Left lung (tissue), 14 donors: Measurements from ENCODE around the gene COMMD2. TPM values are rescaled to one million over a fixed set of nuclear protein-coding genes. Genes with fewer than 3 reads are reported as not detected.

ENCODE experiments used
- ATAC-seq: fragments of 200-7000 bp; cut with Tn5 transposase; one replicate; pipeline ENCODE4 v1.9.1; 2020; ENCODE audit warnings: moderate library complexity
- DNase-seq, 4 donors: peaks; one replicate each; pipeline ENCODE4 v3.0.0-alpha.2; 2013 to 2020
- H3K27ac ChIP-seq, 2 donors: fragments of 200-600 bp; sonication (generic) in 1 of 2; one replicate each; pipeline versions ENCODE4 v1.5.0 to v1.8.0; 2020 to 2021
- H3K27me3 ChIP-seq, 2 donors: fragments of 200-600 bp; sonication (generic) in 1 of 2; one replicate each; pipeline versions ENCODE4 v1.5.0 to v1.8.0; 2020 to 2021
- H3K36me3 ChIP-seq, 2 donors: fragments of 200-600 bp; sonication (generic) in 1 of 2; one replicate each; pipeline versions ENCODE4 v1.5.0 to v1.8.0; 2020 to 2021
- H3K4me1 ChIP-seq, 2 donors: fragments of 200-600 bp; one replicate each; pipeline ENCODE4 v1.8.0; 2021
- H3K4me3 ChIP-seq, 2 donors: fragments of 200-600 bp; sonication (generic) in 1 of 2; one replicate each; pipeline versions ENCODE4 v1.5.0 to v1.8.0; 2020 to 2021; ENCODE audit warnings: mild to moderate bottlenecking in 1 of 2
- H3K9me3 ChIP-seq, 2 donors: fragments of 200-600 bp; sonication (generic) in 1 of 2; one replicate each; pipeline versions ENCODE4 v1.5.0 to v1.8.0; 2020 to 2021
- intact Hi-C, 2 donors: fragments of 100-400 bp; cut with DNase I; formaldehyde crosslinking; loops; one replicate each; pipeline versions ENCODE4 v1.11.2 to v1.14.2; 2022
- long read RNA-seq, 12 donors: library from polyadenylated mRNA in 2 of 12; unstranded in 2 of 12; transcript quantifications; one replicate each; pipeline ENCODE4 v2.0.0 and lab custom pipeline, GENCODE V29; 2019 to 2026
- polyA plus RNA-seq, 6 donors: library from polyadenylated mRNA; unstranded; fragments of 120-200 nt; gene quantifications; one replicate each; pipeline ENCODE4 v1.2.1, GENCODE V29; 2013; ENCODE audit not compliant: insufficient read length in 6 of 6
- total RNA-seq, 2 donors: library from RNA; stranded (reverse); fragmentation: NEBNext Ultra II Directional; extraction: Animal tissue kit (Norgen Biotek cat#: 25700); gene quantifications; one replicate each; pipeline ENCODE4 v1.2.1, GENCODE V29; 2021
- TF ChIP-seq, protein P1 (sequence below), 2 donors: fragments of 200-600 bp; sonication (generic) in 1 of 2; IDR thresholded peaks; one replicate each; pipeline versions ENCODE4 v1.5.0 to v1.8.0; 2021; ENCODE audit warnings: antibody characterized with exemption in 2 of 2
- donor health status: DM: no; HTN: yes; CAD: no.
- donor health status: DM: no; HTN: no; CAD: no.

Gene COMMD2
- total RNA-seq (10 to 100 TPM; 43.1 to 44.7 TPM), polyA plus RNA-seq (10 to 100 TPM; 55.5 to 63.8 (median 59.3) TPM)
- long read RNA-seq, donor 1, transcript COMMD2-203 (5 exons, 3,706 nt): major isoform, 60 of 77 reads
- long read RNA-seq, donor 1, partial matches to known transcripts: 7 of 77 reads
- long read RNA-seq, donor 1, other reads (novel, unspliced or antisense): 0 of 77 reads
- long read RNA-seq, donor 2, transcript COMMD2-203 (5 exons, 3,706 nt): major isoform, 29 of 39 reads
- long read RNA-seq, donor 2, transcript COMMD2-202 (4 exons, 628 nt): minor isoform, 5 of 39 reads
- long read RNA-seq, donor 2, partial matches to known transcripts: 0 of 39 reads
- long read RNA-seq, donor 2, other reads (novel, unspliced or antisense): 0 of 39 reads
- long read RNA-seq, donor 3, transcript COMMD2-203 (5 exons, 3,706 nt): major isoform, 36 of 42 reads
- long read RNA-seq, donor 3, partial matches to known transcripts: 0 of 42 reads
- long read RNA-seq, donor 3, other reads (novel, unspliced or antisense): 0 of 42 reads
- long read RNA-seq, donor 4, transcript COMMD2-203 (5 exons, 3,706 nt): major isoform, 25 of 30 reads
- long read RNA-seq, donor 4, partial matches to known transcripts: 0 of 30 reads
- long read RNA-seq, donor 4, other reads (novel, unspliced or antisense): 3 of 30 reads
- long read RNA-seq, donor 5, transcript COMMD2-203 (5 exons, 3,706 nt): major isoform, 33 of 40 reads
- long read RNA-seq, donor 5, partial matches to known transcripts: 0 of 40 reads
- long read RNA-seq, donor 5, other reads (novel, unspliced or antisense): 0 of 40 reads
- long read RNA-seq, donor 6, transcript COMMD2-203 (5 exons, 3,706 nt): major isoform, 36 of 44 reads
- long read RNA-seq, donor 6, transcript COMMD2-201 (4 exons, 739 nt): minor isoform, 5 of 44 reads
- long read RNA-seq, donor 6, partial matches to known transcripts: 0 of 44 reads
- long read RNA-seq, donor 6, other reads (novel, unspliced or antisense): 0 of 44 reads
- long read RNA-seq, donor 7, transcript COMMD2-203 (5 exons, 3,706 nt): major isoform, 11 of 20 reads
- long read RNA-seq, donor 7, partial matches to known transcripts: 6 of 20 reads
- long read RNA-seq, donor 7, other reads (novel, unspliced or antisense): 0 of 20 reads
- long read RNA-seq, donor 8, transcript COMMD2-203 (5 exons, 3,706 nt): major isoform, 30 of 42 reads
- long read RNA-seq, donor 8, partial matches to known transcripts: 6 of 42 reads
- long read RNA-seq, donor 8, other reads (novel, unspliced or antisense): 0 of 42 reads
- long read RNA-seq, donor 9: 0 reads
- long read RNA-seq, donor 10, transcript COMMD2-203 (5 exons, 3,706 nt): major isoform, 17 of 23 reads
- long read RNA-seq, donor 10, partial matches to known transcripts: 0 of 23 reads
- long read RNA-seq, donor 10, other reads (novel, unspliced or antisense): 3 of 23 reads
- long read RNA-seq, donor 11, transcript COMMD2-201 (4 exons, 739 nt): minor isoform, 7 of 54 reads
- long read RNA-seq, donor 11, transcript COMMD2-203 (5 exons, 3,706 nt): major isoform, 40 of 54 reads
- long read RNA-seq, donor 11, partial matches to known transcripts: 0 of 54 reads
- long read RNA-seq, donor 11, other reads (novel, unspliced or antisense): 0 of 54 reads
- long read RNA-seq, donor 12, transcript COMMD2-203 (5 exons, 3,706 nt): major isoform, 27 of 33 reads
- long read RNA-seq, donor 12, partial matches to known transcripts: 0 of 33 reads
- long read RNA-seq, donor 12, other reads (novel, unspliced or antisense): 0 of 33 reads

DNA sequence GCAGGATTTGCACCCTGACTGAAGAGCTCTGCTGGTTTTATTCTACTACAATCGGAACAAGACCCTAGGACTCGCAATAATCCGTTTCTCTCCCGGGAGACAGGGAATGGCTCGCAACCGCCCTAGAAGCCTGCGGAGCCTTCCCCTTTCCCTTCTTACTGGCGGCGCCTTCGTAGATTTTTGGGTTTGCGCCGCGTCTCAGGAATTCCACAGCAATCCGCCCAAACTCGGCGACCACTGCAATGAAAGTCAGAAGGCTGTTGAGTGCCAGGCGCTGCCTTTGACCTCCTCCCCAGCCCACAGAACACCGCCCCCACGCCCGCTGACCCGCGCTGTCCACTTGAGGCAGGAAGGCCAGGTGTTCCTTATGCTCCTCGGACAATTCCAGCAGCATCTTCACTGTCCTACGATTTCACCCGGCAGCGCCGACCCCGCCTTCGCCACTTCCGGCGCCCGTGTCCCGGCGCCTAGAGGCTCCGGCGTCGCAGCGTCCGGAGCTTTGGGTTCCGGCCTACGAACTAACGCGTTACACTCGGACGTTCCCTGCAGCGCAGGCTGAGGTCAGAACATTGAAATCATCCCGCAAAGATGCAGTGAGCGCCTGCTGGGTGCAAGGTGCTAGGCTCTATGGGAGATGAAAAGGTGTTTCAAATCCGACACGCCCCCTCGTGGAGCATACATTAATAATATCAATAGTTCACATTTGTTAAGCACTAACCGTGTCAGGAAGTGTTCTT is at the start of gene COMMD2:
COMMD2 (minus strand) TSS at position 439 of the 737 bp plus-strand sequence; CDS start at position 394, 45 bp downstream.
- H3K36me3 ChIP-seq: peaks cover 0 to 23% of the 10 kb centered on the region in 2 donors
- DNase-seq: peak; percentile 76 to 92 (median 82)
- TF ChIP-seq, protein P1, sequence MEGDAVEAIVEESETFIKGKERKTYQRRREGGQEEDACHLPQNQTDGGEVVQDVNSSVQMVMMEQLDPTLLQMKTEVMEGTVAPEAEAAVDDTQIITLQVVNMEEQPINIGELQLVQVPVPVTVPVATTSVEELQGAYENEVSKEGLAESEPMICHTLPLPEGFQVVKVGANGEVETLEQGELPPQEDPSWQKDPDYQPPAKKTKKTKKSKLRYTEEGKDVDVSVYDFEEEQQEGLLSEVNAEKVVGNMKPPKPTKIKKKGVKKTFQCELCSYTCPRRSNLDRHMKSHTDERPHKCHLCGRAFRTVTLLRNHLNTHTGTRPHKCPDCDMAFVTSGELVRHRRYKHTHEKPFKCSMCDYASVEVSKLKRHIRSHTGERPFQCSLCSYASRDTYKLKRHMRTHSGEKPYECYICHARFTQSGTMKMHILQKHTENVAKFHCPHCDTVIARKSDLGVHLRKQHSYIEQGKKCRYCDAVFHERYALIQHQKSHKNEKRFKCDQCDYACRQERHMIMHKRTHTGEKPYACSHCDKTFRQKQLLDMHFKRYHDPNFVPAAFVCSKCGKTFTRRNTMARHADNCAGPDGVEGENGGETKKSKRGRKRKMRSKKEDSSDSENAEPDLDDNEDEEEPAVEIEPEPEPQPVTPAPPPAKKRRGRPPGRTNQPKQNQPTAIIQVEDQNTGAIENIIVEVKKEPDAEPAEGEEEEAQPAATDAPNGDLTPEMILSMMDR (IDR thresholded peaks at IDR 0.05): no peak
- intact Hi-C loops: no loop called here
- H3K9me3 ChIP-seq: no peaks in the 10 kb centered on the region
- ATAC-seq: peak; percentile 99
- peaks cover 0 to 24% of the 10 kb centered on the region in 2 donors for H3K4me1 ChIP-seq
- H3K27me3 ChIP-seq: no peaks in the 10 kb centered on the region
- peak within 1 kb of the TSS; percentile 35 to 78 for H3K27ac ChIP-seq
- peak within 1 kb of the TSS; percentile 68 to 86 for H3K4me3 ChIP-seq

DNA sequence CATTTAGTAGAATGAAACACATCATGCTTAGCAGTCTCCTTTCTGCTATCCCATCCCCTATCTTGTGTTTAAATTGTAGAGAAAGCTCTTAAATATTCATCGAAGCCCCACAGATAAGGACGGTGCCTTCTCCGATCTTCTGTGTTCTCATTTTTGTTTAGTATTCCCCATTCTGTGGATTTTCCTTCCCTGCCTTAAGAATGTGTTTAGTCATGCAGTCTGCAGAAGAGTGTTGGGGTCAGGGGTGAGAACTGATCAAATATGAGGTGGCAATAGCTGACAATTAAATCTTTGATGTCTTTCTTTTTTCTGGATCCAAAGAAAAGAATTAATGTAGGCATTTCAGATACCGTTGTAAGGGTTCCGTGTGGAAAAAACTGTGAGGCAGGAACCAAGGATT is 49.4 kb upstream of the COMMD2 start:
- Histone ChIP-seq H3K4me3 (no peak overlapping the region), H3K27ac (no peak overlapping the region)
- TF ChIP-seq, protein P1 (IDR thresholded peaks at IDR 0.05): no peak

DNA sequence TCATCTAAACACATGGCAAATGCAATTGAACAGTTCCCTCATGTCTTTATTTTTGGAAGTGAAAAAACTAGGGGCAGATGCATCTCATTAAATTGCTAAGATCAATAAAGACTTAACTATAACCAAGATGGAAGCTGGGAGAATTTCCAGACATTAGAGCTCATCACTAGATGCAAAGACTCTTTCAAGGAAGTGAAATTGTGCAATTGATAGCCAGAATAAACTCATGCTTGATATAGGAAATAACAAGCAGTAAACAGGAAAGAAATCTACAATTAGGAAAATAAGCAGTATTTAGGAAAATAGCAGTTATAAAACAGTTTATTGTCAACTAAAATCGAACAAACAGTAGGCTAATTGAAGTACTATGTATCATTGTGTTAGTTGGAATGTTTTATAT is 48.9 kb upstream of the COMMD2 start:
- Histone ChIP-seq H3K27ac (no peak overlapping the region), H3K9me3 (no peaks in the 10 kb centered on the region), H3K4me1 (no peaks in the 10 kb centered on the region), H3K27me3 (no peaks in the 10 kb centered on the region), H3K4me3 (no peak overlapping the region), H3K36me3 (no peaks in the 10 kb centered on the region)
- ATAC-seq (no peak), DNase-seq (no peak)
- TF ChIP-seq, protein P1 (IDR thresholded peaks at IDR 0.05): no peak
- intact Hi-C loops: no loop called here

More for the DNA sequence above, 49.4 kb upstream of the COMMD2 start:
- intact Hi-C loops: no loop called here
- Histone ChIP-seq H3K27me3 (no peaks in the 10 kb centered on the region), H3K36me3 (no peaks in the 10 kb centered on the region), H3K9me3 (no peaks in the 10 kb centered on the region), H3K4me1 (no peaks in the 10 kb centered on the region)
- no peak for DNase-seq
- no peak for ATAC-seq

- Histone ChIP-seq H3K27me3 (no peaks in the 10 kb centered on the region), H3K27ac (no peak overlapping the region), H3K4me1 (no peaks in the 10 kb centered on the region), H3K36me3 (no peaks in the 10 kb centered on the region), H3K9me3 (no peaks in the 10 kb centered on the region), H3K4me3 (no peak overlapping the region)
- ATAC-seq: no peak
- no peak for DNase-seq
- intact Hi-C loops: no loop called here
- TF ChIP-seq, protein P1 (IDR thresholded peaks at IDR 0.05): no peak
Observed at GRCh38 chr3:149800693-149801092, 48.4 kb upstream of the COMMD2 start.
